Activated naive CD8-positive, alpha-beta T cell treated with anti-CD3 and anti-CD28 coated beads for 36 hours (primary cell): ENCODE measurements around the gene OR5A2. TPM values are rescaled to one million over a fixed set of nuclear protein-coding genes. Genes with fewer than 3 reads are reported as not detected.
"Not testable (repeated sequence)": the region's sequence is repeated elsewhere in the genome, so short reads cannot be mapped to it uniquely, and the experiment has no call there.

Source experiments
- DNase-seq: peaks from one replicate; pipeline ENCODE4 v3.0.0; 2021
- H3K27ac Mint-ChIP-seq: one replicate; pipeline ENCODE4 v1.8.0; 2022; ENCODE audit warnings: mild to moderate bottlenecking, moderate library complexity, mixed read lengths
- H3K27me3 Mint-ChIP-seq: one replicate; pipeline ENCODE4 v1.8.0; 2022; ENCODE audit warnings: mild to moderate bottlenecking, mixed read lengths
- H3K36me3 Mint-ChIP-seq: one replicate; pipeline ENCODE4 v1.8.0; 2021; ENCODE audit warnings: mild to moderate bottlenecking, mixed read lengths
- H3K4me1 Mint-ChIP-seq: one replicate; pipeline ENCODE4 v1.8.0; 2021; ENCODE audit warnings: mixed read lengths
- H3K4me3 Mint-ChIP-seq: one replicate; pipeline ENCODE4 v1.8.0; 2022; ENCODE audit warnings: mild to moderate bottlenecking, moderate library complexity, mixed read lengths
- H3K9me3 Mint-ChIP-seq: one replicate; pipeline ENCODE4 v1.8.0; 2022; ENCODE audit warnings: mixed read lengths
- total RNA-seq, 2 experiments: library from RNA; stranded (reverse); gene quantifications; one replicate each; pipeline ENCODE4 v1.2.3, GENCODE V29; 2021

Gene OR5A2
- not detected for total RNA-seq

GRCh38 chr11:59426361-59427067, at the start of gene OR5A2:
Gene OR5A2 (minus strand): TSS chr11:59426413. CDS start chr11:59422953, 3,460 bp downstream.
- Mint-ChIP-seq H3K4me3 (no peak within 1 kb of the TSS), H3K36me3 (no peaks in the 10 kb centered on the region), H3K4me1 (no peaks in the 10 kb centered on the region), H3K27me3 (peaks cover 4% of the 10 kb centered on the region), H3K27ac (no peak within 1 kb of the TSS), H3K9me3 (no peaks in the 10 kb centered on the region)
- DNase-seq, result no peak

- H3K4me1 Mint-ChIP-seq, result no peaks in the 10 kb centered on the region
- H3K9me3 Mint-ChIP-seq, result no peaks in the 10 kb centered on the region
- H3K27me3 Mint-ChIP-seq, result peaks cover 20% of the 10 kb centered on the region
- no peak overlapping the region for H3K27ac Mint-ChIP-seq
- no peak for DNase-seq
- no peaks in the 10 kb centered on the region for H3K36me3 Mint-ChIP-seq
- no peak overlapping the region for H3K4me3 Mint-ChIP-seq
Observed at GRCh38 chr11:59475176-59475575, 49.0 kb upstream of the OR5A2 start.

GRCh38 chr11:59473015-59473414, 46.8 kb upstream of the OR5A2 start, which contains the start of gene OR4D10:
Gene OR4D10 (plus strand): TSS chr11:59473315. CDS start chr11:59477430, 4,115 bp downstream.
- Mint-ChIP-seq H3K9me3 (no peaks in the 10 kb centered on the region), H3K4me3 (no peak within 1 kb of the TSS), H3K4me1 (no peaks in the 10 kb centered on the region), H3K36me3 (no peaks in the 10 kb centered on the region), H3K27ac (no peak within 1 kb of the TSS), H3K27me3 (peaks cover 26% of the 10 kb centered on the region)
- DNase-seq, result no peak

GRCh38 chr11:59463190-59463641, 37.0 kb upstream of the OR5A2 start:
- Mint-ChIP-seq H3K4me1 (no peaks in the 10 kb centered on the region), H3K27ac (no peak overlapping the region), H3K27me3 (peaks cover 24% of the 10 kb centered on the region), H3K4me3 (no peak overlapping the region), H3K9me3 (no peaks in the 10 kb centered on the region), H3K36me3 (no peaks in the 10 kb centered on the region)
- DNase-seq, result no peak

- Mint-ChIP-seq H3K27me3 (peaks cover 26% of the 10 kb centered on the region), H3K4me1 (no peaks in the 10 kb centered on the region), H3K9me3 (no peaks in the 10 kb centered on the region), H3K4me3 (no peak overlapping the region), H3K36me3 (no peaks in the 10 kb centered on the region), H3K27ac (no peak overlapping the region)
- DNase-seq, result no peak
Observed at GRCh38 chr11:59459916-59460315, 33.7 kb upstream of the OR5A2 start.

GRCh38 chr11:59456661-59457060, 30.4 kb upstream of the OR5A2 start, which contains the start of gene OR4D6:
Gene OR4D6 (plus strand): TSS chr11:59456961. CDS start chr11:59456961, 0 bp downstream.
- Mint-ChIP-seq H3K9me3 (no peaks in the 10 kb centered on the region), H3K4me3 (no peak within 1 kb of the TSS), H3K27ac (no peak within 1 kb of the TSS), H3K27me3 (peaks cover 8% of the 10 kb centered on the region), H3K36me3 (no peaks in the 10 kb centered on the region), H3K4me1 (no peaks in the 10 kb centered on the region)
- DNase-seq, result no peak

GRCh38 chr11:59448484-59448883, 22.3 kb upstream of the OR5A2 start:
- H3K36me3 Mint-ChIP-seq, result no peaks in the 10 kb centered on the region
- no peak for DNase-seq
- no peak overlapping the region for H3K27ac Mint-ChIP-seq
- no peak overlapping the region for H3K4me3 Mint-ChIP-seq
- no peaks in the 10 kb centered on the region for H3K4me1 Mint-ChIP-seq
- H3K9me3 Mint-ChIP-seq, result peaks cover 4% of the 10 kb centered on the region
- peaks cover 8% of the 10 kb centered on the region for H3K27me3 Mint-ChIP-seq

GRCh38 chr11:59445624-59446023, 19.4 kb upstream of the OR5A2 start:
- not testable (repeated sequence) for H3K36me3 Mint-ChIP-seq, H3K27me3 Mint-ChIP-seq, H3K4me3 Mint-ChIP-seq, H3K4me1 Mint-ChIP-seq, H3K9me3 Mint-ChIP-seq, DNase-seq, H3K27ac Mint-ChIP-seq

- Mint-ChIP-seq H3K27me3 (no peaks in the 10 kb centered on the region), H3K4me1 (no peaks in the 10 kb centered on the region), H3K27ac (no peak overlapping the region), H3K9me3 (no peaks in the 10 kb centered on the region), H3K4me3 (no peak overlapping the region), H3K36me3 (no peaks in the 10 kb centered on the region)
- DNase-seq, result no peak
Observed at GRCh38 chr11:59437770-59438169, 11.6 kb upstream of the OR5A2 start.

- Mint-ChIP-seq H3K27ac (no peak within 1 kb of the TSS), H3K4me3 (no peak within 1 kb of the TSS), H3K4me1 (no peaks in the 10 kb centered on the region), H3K27me3 (peaks cover 6% of the 10 kb centered on the region), H3K36me3 (no peaks in the 10 kb centered on the region), H3K9me3 (no peaks in the 10 kb centered on the region)
- DNase-seq, result no peak
Observed at GRCh38 chr11:59436169-59436568, 10.0 kb upstream of the OR5A2 start, which contains the start of gene OR5A1. Gene OR5A1 (plus strand): TSS chr11:59436469. CDS start chr11:59443169, 6,700 bp downstream.

GRCh38 chr11:59429924-59430516, 3.8 kb upstream of the OR5A2 start:
- H3K27ac Mint-ChIP-seq, result no peak overlapping the region
- H3K4me1 Mint-ChIP-seq, result no peaks in the 10 kb centered on the region
- H3K4me3 Mint-ChIP-seq, result no peak overlapping the region
- H3K27me3 Mint-ChIP-seq, result peaks cover 9% of the 10 kb centered on the region
- peak; percentile 11 for DNase-seq
- no peaks in the 10 kb centered on the region for H3K9me3 Mint-ChIP-seq
- no peaks in the 10 kb centered on the region for H3K36me3 Mint-ChIP-seq

- H3K4me3 Mint-ChIP-seq, result no peak overlapping the region
- H3K27me3 Mint-ChIP-seq, result peaks cover 8% of the 10 kb centered on the region
- no peak for DNase-seq
- H3K36me3 Mint-ChIP-seq, result no peaks in the 10 kb centered on the region
- no peak overlapping the region for H3K27ac Mint-ChIP-seq
- H3K9me3 Mint-ChIP-seq, result no peaks in the 10 kb centered on the region
- no peaks in the 10 kb centered on the region for H3K4me1 Mint-ChIP-seq
Observed at GRCh38 chr11:59427068-59427382, 812 bp upstream of the OR5A2 start.

- H3K9me3 Mint-ChIP-seq, result no peaks in the 10 kb centered on the region
- H3K4me3 Mint-ChIP-seq, result no peak overlapping the region
- no peaks in the 10 kb centered on the region for H3K4me1 Mint-ChIP-seq
- peaks cover 3% of the 10 kb centered on the region for H3K27me3 Mint-ChIP-seq
- DNase-seq, result no peak
- no peaks in the 10 kb centered on the region for H3K36me3 Mint-ChIP-seq
- no peak overlapping the region for H3K27ac Mint-ChIP-seq
Observed at GRCh38 chr11:59425131-59425530, 1.1 kb downstream of the OR5A2 start.

GRCh38 chr11:59423835-59424234, 2.4 kb downstream of the OR5A2 start:
- H3K36me3 Mint-ChIP-seq, result no peaks in the 10 kb centered on the region
- H3K27me3 Mint-ChIP-seq, result no peaks in the 10 kb centered on the region
- no peaks in the 10 kb centered on the region for H3K4me1 Mint-ChIP-seq
- H3K27ac Mint-ChIP-seq, result no peak overlapping the region
- H3K9me3 Mint-ChIP-seq, result no peaks in the 10 kb centered on the region
- DNase-seq, result no peak
- H3K4me3 Mint-ChIP-seq, result no peak overlapping the region

GRCh38 chr11:59418156-59418555, 8.1 kb downstream of the OR5A2 start:
- no peaks in the 10 kb centered on the region for H3K9me3 Mint-ChIP-seq
- H3K36me3 Mint-ChIP-seq, result no peaks in the 10 kb centered on the region
- H3K27me3 Mint-ChIP-seq, result peaks cover 13% of the 10 kb centered on the region

GRCh38 chr11:59417023-59417422, 9.2 kb downstream of the OR5A2 start:
- Mint-ChIP-seq H3K36me3 (no peaks in the 10 kb centered on the region), H3K9me3 (peaks cover 1% of the 10 kb centered on the region), H3K27me3 (peaks cover 17% of the 10 kb centered on the region), H3K27ac (no peak overlapping the region), H3K4me1 (peaks cover 18% of the 10 kb centered on the region), H3K4me3 (no peak overlapping the region)
- no peak for DNase-seq

More at GRCh38 chr11:59418156-59418555, 8.1 kb downstream of the OR5A2 start:
- DNase-seq, result no peak
- H3K4me3 Mint-ChIP-seq, result no peak overlapping the region
- no peak overlapping the region for H3K27ac Mint-ChIP-seq
- peaks cover 18% of the 10 kb centered on the region for H3K4me1 Mint-ChIP-seq
